ENCODE results near the gene FGF14. TPM values are rescaled to one million over a fixed set of nuclear protein-coding genes. Genes with fewer than 3 reads are reported as not detected.

Gene FGF14
- total and polyA plus RNA-seq, 2 of the 4 experiments (the other 2 are of a cell fraction), result under 0.01 TPM; not detected in 1

GRCh38 chr13:102038787-102039186 lies 363.1 kb downstream of the FGF14 start:
- intact Hi-C loops (cut with micrococcal nuclease), result no loop called here
- H3K23ac ChIP-seq (ENCODE audit: low read depth, low read length), result no peak overlapping the region
- H3K36me3 ChIP-seq (ENCODE audit: control insufficient read depth, insufficient read depth, low read length), result no peaks in the 10 kb centered on the region
- no peak overlapping the region for H2BK20ac ChIP-seq (ENCODE audit: low read depth, low read length)
- no peak overlapping the region for H2BK15ac ChIP-seq (ENCODE audit: low read depth, low read length)
- H3K4me2 ChIP-seq (ENCODE audit: low read depth, low read length), result no peak overlapping the region
- ChIA-PET CTCF (no interaction called here), POLR2A (ENCODE audit: unreplicated experiment) (no interaction called here)
- no peak for ATAC-seq (ENCODE audit: low read depth)
- H3K27ac ChIP-seq (ENCODE audit: insufficient read depth, low read length), result no peak overlapping the region
- H4K20me1 ChIP-seq (ENCODE audit: insufficient read depth, low read length), result no peaks in the 10 kb centered on the region
- no peak for DNase-seq
- dilution Hi-C loops (cut with HindIII; ENCODE audit: low sequenced_read_pairs, unreplicated experiment), result no loop called here
- TF ChIP-seq FOS (IDR thresholded peaks at IDR 0.05; ENCODE audit: low read depth, low read length), result no peak
- TF ChIP-seq CTCF (conservative IDR thresholded peaks at IDR 0.05; ENCODE audit: low read depth, low read length), result no peak
- no peaks in the 10 kb centered on the region for H3K9me1 ChIP-seq (ENCODE audit: insufficient read depth, low read length)
- no peaks in the 10 kb centered on the region for H3K27me3 ChIP-seq (ENCODE audit: control insufficient read depth, insufficient read depth, low read length)
- H3K79me1 ChIP-seq (ENCODE audit: low read depth in 1 of 2, low read length in 2 of 2), result no peaks in the 10 kb centered on the region
- no CpG with 5 or more reads among the region's 1 CpG for WGBS, 2 experiments (ENCODE audit: extremely low coverage in 2 of 2, insufficient read length in 1 of 2)
- in situ Hi-C loops (cut with MboI; ENCODE audit: low sequenced_read_pairs), result no loop called here
- H4K91ac ChIP-seq (ENCODE audit: insufficient read depth, low read depth, low read length), result no peak overlapping the region
- no peaks in the 10 kb centered on the region for H3K9me3 ChIP-seq (ENCODE audit: control insufficient read depth, insufficient read depth, low read length)
- no peak overlapping the region for H3K9ac ChIP-seq (ENCODE audit: low read depth, low read length)
- H3K18ac ChIP-seq (ENCODE audit: low read depth, low read length), result no peak overlapping the region
- no peak overlapping the region for H4K5ac ChIP-seq (ENCODE audit: low read depth, low read length)
- H3K14ac ChIP-seq (replicated peaks; ENCODE audit: low read depth, low read length), result no peak overlapping the region
- no peak overlapping the region for H3K4me3 ChIP-seq (ENCODE audit: insufficient read depth, low read depth, low read length)
- H2BK5ac ChIP-seq (ENCODE audit: low read depth, low read length, poor library complexity, severe bottlenecking), result no peak overlapping the region
- no peak overlapping the region for H4K8ac ChIP-seq (ENCODE audit: low read depth in 2 of 2, low read length in 2 of 2)
- no peak overlapping the region for H3K4ac ChIP-seq (ENCODE audit: low read depth, low read length)
- no peaks in the 10 kb centered on the region for H3K4me1 ChIP-seq (ENCODE audit: control insufficient read depth, insufficient read depth, low read length)
- no peak overlapping the region for H3K56ac ChIP-seq (ENCODE audit: extremely low read depth, insufficient read depth, low read length)
- no peak overlapping the region for H2AK9ac ChIP-seq (replicated peaks; ENCODE audit: low read depth, low read length, poor library complexity)
- no peak overlapping the region for H2BK120ac ChIP-seq (ENCODE audit: low read depth, low read length)
- BruUV-seq (replicated peaks), result no TSS peak
- H2AFZ ChIP-seq (replicated peaks; ENCODE audit: low read length, poor library complexity), result no peak overlapping the region
- H2AK5ac ChIP-seq (ENCODE audit: low read depth, low read length), result no peak overlapping the region

Data from IMR-90 (cell line).